IPS-18a (cell line): Measurements from ENCODE around the gene TWSG1.
"Not testable (repeated sequence)": the region's sequence is repeated elsewhere in the genome, so short reads cannot be mapped to it uniquely, and the experiment has no call there.

Source experiments
- H3K27ac ChIP-seq: one replicate; pipeline ENCODE4 v1.5.1; 2013; ENCODE audit warnings: low read length
- H3K27me3 ChIP-seq: one replicate; pipeline ENCODE4 v1.6.1; 2013; ENCODE audit warnings: mild to moderate bottlenecking, low read length; ENCODE audit not compliant: control insufficient read depth, insufficient read depth
- H3K36me3 ChIP-seq: one replicate; pipeline ENCODE4 v1.6.1; 2013; ENCODE audit warnings: low read depth, low read length; ENCODE audit not compliant: control insufficient read depth
- H3K4me1 ChIP-seq: one replicate; pipeline ENCODE4 v1.6.1; 2013; ENCODE audit warnings: low read depth, low read length; ENCODE audit not compliant: control insufficient read depth
- H3K4me3 ChIP-seq: one replicate; pipeline ENCODE4 v1.5.1; 2013; ENCODE audit warnings: low read length
- H3K9ac ChIP-seq: one replicate; pipeline ENCODE4 v1.6.1; 2013; ENCODE audit warnings: mild to moderate bottlenecking, low read length, moderate library complexity
- H3K9me3 ChIP-seq: one replicate; pipeline ENCODE4 v1.6.1; 2013; ENCODE audit warnings: low read depth, low read length; ENCODE audit not compliant: control insufficient read depth

TWSG1 gene

GRCh38 chr18:9441061-9441460, 106.5 kb downstream of the TWSG1 start:
- H3K9ac ChIP-seq: no peak overlapping the region
- peaks cover 4% of the 10 kb centered on the region for H3K4me1 ChIP-seq
- H3K36me3 ChIP-seq: no peaks in the 10 kb centered on the region
- no peak overlapping the region for H3K4me3 ChIP-seq
- no peaks in the 10 kb centered on the region for H3K9me3 ChIP-seq
- no peaks in the 10 kb centered on the region for H3K27me3 ChIP-seq
- H3K27ac ChIP-seq: no peak overlapping the region

- Histone ChIP-seq H3K4me3 (no peak overlapping the region), H3K27ac (no peak overlapping the region), H3K27me3 (no peaks in the 10 kb centered on the region), H3K36me3 (no peaks in the 10 kb centered on the region), H3K9me3 (peaks cover 3% of the 10 kb centered on the region), H3K9ac (no peak overlapping the region), H3K4me1 (no peaks in the 10 kb centered on the region)
Observed at GRCh38 chr18:9444549-9444948, 110.0 kb downstream of the TWSG1 start.

- H3K4me1 ChIP-seq: no peaks in the 10 kb centered on the region
- H3K36me3 ChIP-seq: no peaks in the 10 kb centered on the region
- H3K27ac ChIP-seq: no peak overlapping the region
- no peak overlapping the region for H3K4me3 ChIP-seq
- H3K9ac ChIP-seq: no peak overlapping the region
- peaks cover 3% of the 10 kb centered on the region for H3K9me3 ChIP-seq
- no peaks in the 10 kb centered on the region for H3K27me3 ChIP-seq
Observed at GRCh38 chr18:9446839-9447238, 112.3 kb downstream of the TWSG1 start.

- Histone ChIP-seq H3K36me3 (no peaks in the 10 kb centered on the region), H3K9me3 (peaks cover 3% of the 10 kb centered on the region), H3K27ac (no peak overlapping the region), H3K4me1 (no peaks in the 10 kb centered on the region), H3K9ac (no peak overlapping the region), H3K4me3 (no peak overlapping the region), H3K27me3 (no peaks in the 10 kb centered on the region)
Observed at GRCh38 chr18:9447334-9447733, 112.8 kb downstream of the TWSG1 start.

- Histone ChIP-seq H3K9ac (no peak overlapping the region), H3K36me3 (no peaks in the 10 kb centered on the region), H3K4me3 (no peak overlapping the region), H3K27me3 (no peaks in the 10 kb centered on the region), H3K27ac (no peak overlapping the region), H3K9me3 (peaks cover 3% of the 10 kb centered on the region), H3K4me1 (peaks cover 6% of the 10 kb centered on the region)
Observed at GRCh38 chr18:9449600-9450414, 115.2 kb downstream of the TWSG1 start.

- H3K9me3 ChIP-seq, H3K27ac ChIP-seq, H3K9ac ChIP-seq, H3K27me3 ChIP-seq, H3K36me3 ChIP-seq, H3K4me3 ChIP-seq, H3K4me1 ChIP-seq: not testable (repeated sequence)
Observed at GRCh38 chr18:9450920-9451319, 116.3 kb downstream of the TWSG1 start.
